Suppressor macrophage (primary cell): ENCODE measurements around the gene AR.
A peak's percentile ranks its signal among the peaks of the same experiment; 100 is the strongest.
"Not testable (repeated sequence)": the region's sequence is repeated elsewhere in the genome, so short reads cannot be mapped to it uniquely, and the experiment has no call there.

Experiments used
- DNase-seq, 4 experiments: peaks; one replicate each; pipeline ENCODE4 v3.0.0-alpha.2; 2020 to 2022

AR gene

GRCh38 chrX:67648361-67648760 lies 104.5 kb downstream of the AR start:
- DNase-seq: no peak

- no peak for DNase-seq
Observed at GRCh38 chrX:67651437-67652142, 107.8 kb downstream of the AR start.

DNA sequence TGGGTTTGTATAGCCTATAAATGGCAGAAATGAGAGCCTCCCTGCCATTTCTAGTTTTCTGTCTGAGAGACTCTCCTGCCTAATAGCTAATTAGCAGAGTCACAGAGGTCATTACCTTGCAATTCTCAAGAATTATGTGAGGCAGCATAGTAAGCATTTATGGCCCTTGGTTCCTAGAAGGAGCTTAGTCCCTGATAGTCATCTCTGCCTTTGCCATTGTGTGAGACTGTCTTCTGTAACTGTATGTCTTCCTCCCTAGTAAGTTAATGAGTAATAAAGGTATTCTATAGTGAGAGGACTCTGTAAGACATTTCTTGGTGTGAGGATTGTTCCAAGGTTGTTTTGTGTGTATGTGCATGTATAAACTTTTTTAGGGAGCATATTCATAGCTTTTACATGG lies 108.7 kb downstream of the AR start:
- no peak for DNase-seq

- no peak for DNase-seq
Observed at GRCh38 chrX:67654301-67654700, 110.5 kb downstream of the AR start.

DNA sequence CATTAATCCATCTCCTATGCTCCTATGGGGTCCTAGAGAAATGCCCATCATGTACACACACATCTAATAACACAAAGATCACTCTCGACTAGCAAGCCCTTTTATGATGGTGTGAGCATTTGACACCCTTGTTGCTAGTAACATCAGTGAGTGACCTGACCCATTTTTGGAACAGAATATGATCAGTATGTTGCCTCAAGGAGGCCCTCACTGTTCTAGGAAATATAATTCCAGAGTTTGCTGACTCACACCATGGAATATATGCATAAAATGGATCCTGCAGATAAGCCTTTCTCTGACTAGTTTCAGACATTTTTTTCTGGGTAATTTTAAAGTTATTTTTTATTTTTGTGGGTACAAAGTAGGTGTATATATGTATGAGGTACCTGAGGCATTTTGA lies 121.8 kb downstream of the AR start:
- DNase-seq: no peak

- not testable (repeated sequence) for DNase-seq
Observed at GRCh38 chrX:67670717-67671116, 126.9 kb downstream of the AR start.

DNA sequence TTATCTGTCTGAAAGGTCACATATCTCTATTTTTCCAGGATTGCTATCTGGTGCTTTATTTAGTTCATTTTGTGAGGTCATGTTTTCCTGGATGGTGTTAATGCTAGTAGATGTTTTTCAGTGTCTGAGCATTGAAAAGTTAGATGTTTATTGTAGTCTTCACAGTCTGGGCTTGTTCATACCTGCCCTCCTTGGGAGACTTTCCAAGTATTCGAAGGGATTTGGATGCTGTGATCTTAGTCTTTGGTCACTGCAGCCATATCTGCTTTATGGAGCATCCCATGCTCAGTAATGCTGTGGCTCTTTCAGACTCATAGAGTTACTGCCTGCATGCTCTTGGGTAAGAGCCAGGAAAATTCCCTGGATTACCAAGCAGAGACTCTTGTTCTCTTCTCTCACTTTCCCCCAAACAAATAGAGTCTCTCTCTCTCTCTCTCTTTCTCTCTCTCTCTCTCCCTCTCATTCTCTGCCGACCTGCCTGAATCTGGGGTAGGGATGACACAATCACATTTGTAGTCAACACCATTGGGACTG lies 130.0 kb downstream of the AR start:
- DNase-seq: no peak

DNA sequence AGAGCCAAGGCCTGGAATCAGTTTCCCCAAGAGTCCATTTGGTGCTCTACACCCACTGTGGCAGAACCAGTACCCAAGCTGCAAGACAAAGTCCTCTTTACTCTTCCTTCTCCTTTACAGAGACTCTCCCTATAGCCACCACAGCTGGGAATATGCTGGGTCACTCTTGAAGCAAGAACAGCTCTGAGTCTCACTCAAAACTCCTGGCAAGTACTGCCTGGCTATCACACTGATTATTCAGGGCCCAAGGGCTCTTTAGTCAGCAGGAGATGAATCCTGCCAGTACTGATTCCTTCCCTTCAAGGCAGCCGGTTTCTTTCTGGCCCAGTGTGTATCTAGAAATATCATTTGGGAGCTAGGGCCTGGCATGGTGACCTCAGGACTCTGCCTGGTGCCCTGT lies 130.9 kb downstream of the AR start:
- no peak for DNase-seq

GRCh38 chrX:67684136-67684535 lies 140.3 kb downstream of the AR start:
- no peak for DNase-seq

GRCh38 chrX:67692246-67692645 lies 148.4 kb downstream of the AR start:
- no peak for DNase-seq

DNA sequence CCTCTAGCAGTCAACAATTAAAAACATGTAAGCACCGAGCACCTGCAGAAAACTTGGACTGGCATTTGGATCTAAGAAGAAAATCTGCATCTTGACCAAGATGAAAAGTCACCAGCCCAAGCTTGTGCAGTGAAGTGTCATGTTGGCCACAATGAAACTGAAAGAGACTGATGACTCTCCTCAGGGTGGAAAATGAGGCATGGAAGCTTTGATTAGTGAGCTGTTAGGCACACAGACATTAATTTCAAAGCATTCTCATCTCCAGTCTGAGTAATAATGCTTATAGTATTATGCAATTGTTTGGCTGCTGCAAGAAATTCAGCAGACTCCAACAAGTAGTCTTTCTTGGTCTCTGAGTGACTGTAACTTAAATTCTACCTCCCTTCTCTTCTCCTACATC lies 150.1 kb downstream of the AR start:
- DNase-seq: peak in 2 of 4 experiments; percentile 22 to 24

DNA sequence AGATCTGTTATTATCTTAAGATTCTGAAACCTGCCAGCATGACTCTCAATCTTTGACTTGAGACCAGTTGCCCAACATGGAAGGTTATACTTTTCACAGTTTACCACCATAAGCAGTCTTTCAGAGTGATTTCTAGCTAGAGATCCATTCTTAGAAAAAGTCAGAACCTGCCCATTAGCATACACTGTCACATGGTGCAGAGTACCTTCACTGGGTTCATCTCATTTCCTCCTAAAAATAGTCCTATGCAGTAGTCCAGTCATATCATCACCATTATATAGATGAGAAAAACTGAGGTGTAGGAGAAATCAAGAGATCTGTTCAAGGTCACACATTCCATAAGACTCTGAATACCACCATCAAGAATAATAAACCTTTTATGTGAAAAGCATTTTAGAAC lies 153.6 kb downstream of the AR start:
- no peak for DNase-seq

DNA sequence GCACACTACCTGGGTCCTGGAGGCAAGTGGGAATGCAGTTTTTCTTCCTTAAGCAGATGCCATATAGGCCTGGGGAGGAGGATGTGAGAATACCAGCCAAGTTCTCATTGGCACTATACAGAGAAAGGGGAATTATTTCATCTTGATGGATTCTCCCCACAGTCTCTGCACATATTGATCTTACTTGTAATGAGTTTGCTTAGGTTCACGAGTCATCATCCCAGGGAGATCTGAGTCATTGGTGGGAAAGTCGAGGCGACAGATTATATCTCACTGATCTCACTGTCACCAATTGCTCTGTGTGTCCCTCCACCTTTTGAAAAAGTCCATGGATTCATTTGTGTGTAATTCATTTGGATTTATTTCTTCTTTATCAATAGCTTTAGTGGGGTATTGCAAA lies 156.8 kb downstream of the AR start:
- DNase-seq: no peak

DNA sequence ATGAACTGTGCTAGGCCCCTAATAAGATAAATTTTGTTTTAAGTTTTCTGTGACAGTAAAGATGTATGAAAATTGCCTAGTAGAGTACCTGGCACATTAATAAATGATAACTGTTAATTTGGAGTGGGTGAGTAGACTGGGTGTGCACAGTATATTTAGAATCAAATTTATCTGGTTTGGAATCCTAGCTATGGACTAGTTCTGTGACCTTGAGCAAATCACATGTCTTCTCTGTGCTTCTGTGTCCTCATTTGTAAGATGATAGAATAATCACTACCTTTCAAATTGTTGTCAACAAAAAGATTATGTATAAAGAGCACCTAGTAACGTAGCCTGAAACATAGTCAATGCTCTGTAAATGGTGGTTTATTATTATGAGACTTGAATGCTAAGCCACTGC lies 170.2 kb downstream of the AR start:
- no peak for DNase-seq

DNA sequence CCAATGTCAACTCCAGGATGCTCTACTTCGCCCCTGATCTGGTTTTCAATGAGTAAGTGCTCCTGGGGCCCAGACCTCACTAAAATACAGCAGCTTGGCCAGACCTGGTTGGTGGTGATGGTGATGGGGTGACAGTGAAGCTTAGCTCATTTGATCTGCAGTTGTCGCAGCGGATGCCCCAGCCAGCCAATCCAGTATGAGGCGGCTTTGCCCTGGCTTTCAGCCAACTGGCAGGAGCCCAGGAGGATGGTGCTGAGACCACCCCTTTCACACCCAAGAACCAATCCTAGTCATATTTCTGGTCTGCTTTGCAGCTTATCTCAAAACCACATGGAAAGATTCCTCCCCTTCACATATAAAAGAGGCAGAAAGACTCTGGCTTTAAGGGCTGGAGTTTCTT lies 173.8 kb downstream of the AR start:
- no peak for DNase-seq

DNA sequence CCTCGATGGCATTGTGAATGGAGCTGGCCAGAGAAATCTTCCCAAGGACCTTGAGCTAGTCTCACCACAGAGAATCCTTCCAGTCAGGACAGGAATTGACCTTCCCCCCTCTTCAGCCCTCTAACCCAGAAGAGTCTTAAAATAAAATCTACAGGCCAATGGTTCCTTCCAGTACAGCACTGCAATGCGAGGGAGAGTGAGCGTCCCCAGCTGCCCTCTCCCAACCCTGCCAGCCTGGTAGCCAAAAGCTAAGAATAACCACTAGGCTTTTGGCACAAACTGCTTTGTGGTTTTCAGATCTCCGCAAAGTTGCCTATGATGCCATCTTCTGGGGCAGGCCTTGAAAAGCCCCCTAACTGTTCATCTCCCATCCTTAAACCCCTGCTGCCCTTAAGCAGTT lies 175.1 kb downstream of the AR start:
- DNase-seq: no peak

DNA sequence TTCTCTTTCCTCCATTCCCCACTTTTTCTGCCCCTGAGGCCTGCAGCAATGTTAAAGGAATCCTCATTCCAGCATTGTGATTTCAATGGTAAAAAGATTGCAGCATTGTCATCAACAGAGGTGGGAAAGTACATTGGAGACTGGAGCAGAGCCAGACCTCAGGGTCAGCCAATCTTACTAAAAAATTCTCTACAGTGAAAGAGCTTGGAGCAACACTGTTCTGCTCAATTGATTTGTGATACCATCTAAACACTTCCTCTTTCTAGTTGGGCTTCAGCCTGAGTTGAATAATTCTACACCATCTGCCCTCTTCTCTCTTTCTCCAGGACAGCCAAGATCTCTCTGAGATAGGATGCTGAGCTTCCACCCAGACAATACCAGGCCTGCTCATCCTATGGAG lies 176.5 kb downstream of the AR start:
- peak in 2 of 4 experiments; percentile 21 to 32 for DNase-seq

DNA sequence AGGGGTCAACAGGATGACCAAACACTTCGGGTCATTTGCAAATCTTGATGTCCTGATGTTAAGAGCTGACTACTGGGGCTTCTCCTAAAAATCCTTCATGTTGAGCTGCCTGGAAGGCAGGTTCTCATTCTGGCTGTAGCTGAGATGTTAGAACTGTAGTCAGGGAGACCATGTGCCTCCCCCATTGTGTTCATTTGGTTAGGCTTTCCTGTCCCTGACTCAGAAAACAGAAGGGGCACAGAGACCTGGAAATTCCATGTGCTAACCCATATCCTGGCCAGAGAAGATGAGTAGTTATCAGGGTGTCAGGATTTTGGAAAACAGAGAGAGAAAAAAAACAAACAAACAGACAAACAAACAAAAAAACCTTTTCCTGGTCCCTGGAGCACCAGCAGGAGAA lies 177.5 kb downstream of the AR start:
- no peak for DNase-seq

- peak in 3 of 4 experiments; percentile 18 to 40 (median 33) for DNase-seq
Observed at GRCh38 chrX:67723580-67724351, 179.9 kb downstream of the AR start.

GRCh38 chrX:67724359-67725110 lies 180.7 kb downstream of the AR start:
- no peak for DNase-seq

DNA sequence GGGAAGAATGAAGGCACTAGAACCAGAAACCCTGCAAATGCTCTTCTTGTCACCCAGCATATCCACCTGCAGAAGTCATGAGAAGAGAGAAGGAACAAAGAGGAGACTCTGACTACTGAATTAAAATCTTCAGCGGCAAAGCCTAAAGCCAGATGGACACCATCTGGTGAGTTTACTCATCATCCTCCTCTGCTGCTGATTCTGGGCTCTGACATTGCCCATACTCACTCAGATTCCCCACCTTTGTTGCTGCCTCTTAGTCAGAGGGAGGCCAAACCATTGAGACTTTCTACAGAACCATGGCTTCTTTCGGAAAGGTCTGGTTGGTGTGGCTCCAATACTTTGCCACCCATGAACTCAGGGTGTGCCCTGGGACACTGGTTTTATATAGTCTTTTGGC lies 181.7 kb downstream of the AR start:
- no peak for DNase-seq

- peak; percentile 33 to 79 (median 60) for DNase-seq
Observed at GRCh38 chrX:67726018-67726417, 182.2 kb downstream of the AR start.

GRCh38 chrX:67727576-67727975 lies 183.8 kb downstream of the AR start:
- no peak for DNase-seq
